ENCODE results near the gene RASSF1. TPM values are rescaled to one million over a fixed set of nuclear protein-coding genes. Genes with fewer than 3 reads are reported as not detected.
A peak's percentile ranks its signal among the peaks of the same experiment; 100 is the strongest.

Gene RASSF1
- total RNA-seq (2012; rRNA removed) (17.4 and 18.3 TPM in 2 replicates), polyA plus RNA-seq (2012; rRNA removed) (53.4 and 55.6 TPM in 2 replicates), Bru-seq, nascent RNA (percentile 70 among the genes with signal in this experiment), BruChase-seq, experiment 1, labeled RNA remaining after a 6-hour chase (percentile 72 among the genes with signal in this experiment), BruChase-seq, experiment 2, labeled RNA remaining after a 2-hour chase (percentile 68 among the genes with signal in this experiment)
- polyA plus RNA-seq (2012; cell fraction: cytosol; rRNA removed) = 48.6 and 60.5 TPM in 2 replicates
- polyA plus RNA-seq (2012; cell fraction: nucleus; rRNA removed; ENCODE audit: low replicate concordance) = 77.2 and 105 TPM in 2 replicates
- long read RNA-seq, transcript RASSF1-201 (5 exons, 1,757 nt) = major isoform, 48 of 60 reads
- long read RNA-seq, partial matches to known transcripts = 4 of 60 reads
- long read RNA-seq, other reads (novel, unspliced or antisense) = 4 of 60 reads

DNA sequence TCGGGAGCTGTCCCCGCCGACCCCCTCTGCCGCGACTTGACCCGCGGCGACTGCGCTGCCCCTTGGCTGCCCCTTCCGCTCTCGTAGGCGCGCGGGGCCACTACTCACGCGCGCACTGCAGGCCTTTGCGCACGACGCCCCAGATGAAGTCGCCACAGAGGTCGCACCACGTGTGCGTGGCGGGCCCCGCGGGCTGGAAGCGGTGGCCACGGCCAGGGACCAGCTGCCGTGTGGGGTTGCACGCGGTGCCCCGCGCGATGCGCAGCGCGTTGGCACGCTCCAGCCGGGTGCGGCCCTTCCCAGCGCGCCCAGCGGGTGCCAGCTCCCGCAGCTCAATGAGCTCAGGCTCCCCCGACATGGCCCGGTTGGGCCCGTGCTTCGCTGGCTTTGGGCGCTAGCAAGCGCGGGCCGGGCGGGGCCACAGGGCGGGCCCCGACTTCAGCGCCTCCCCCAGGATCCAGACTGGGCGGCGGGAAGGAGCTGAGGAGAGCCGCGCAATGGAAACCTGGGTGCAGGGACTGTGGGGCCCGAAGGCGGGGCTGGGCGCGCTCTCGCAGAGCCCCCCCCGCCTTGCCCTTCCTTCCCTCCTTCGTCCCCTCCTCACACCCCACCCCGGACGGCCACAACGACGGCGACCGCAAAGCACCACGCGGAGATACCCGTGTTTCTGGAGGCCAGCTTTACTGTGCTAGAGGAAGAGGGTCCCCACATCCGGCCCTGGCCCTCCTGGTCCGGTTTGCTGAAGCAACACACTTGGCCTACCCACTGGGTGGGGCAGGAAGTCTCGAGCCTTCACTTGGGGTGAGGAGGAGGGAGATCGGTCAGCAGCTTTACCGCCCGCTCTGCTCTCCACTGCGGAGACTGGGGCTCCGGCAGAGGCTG, at the start of gene RASSF1:
RASSF1 (minus strand) TSS at position 389 of the 882 bp plus-strand sequence; CDS start at position 358, 31 bp downstream.
- peak within 1 kb of the TSS; percentile 43 for H3K4me3 ChIP-seq (ENCODE audit: insufficient read depth, low read depth, low read length)
- ATAC-seq (ENCODE audit: low read depth) = peak; percentile 16
- in situ Hi-C loops (cut with MboI; ENCODE audit: low sequenced_read_pairs) = loop anchor here (25.0 kb wide), 3 partner anchors 1047 to 1822 kb away; partner anchors contain the start of genes ABHD14B, GPR62, MANF and PCBP4
- H3K4me1 ChIP-seq (ENCODE audit: control insufficient read depth, insufficient read depth, low read length) = peaks cover 21% of the 10 kb centered on the region
- TF ChIP-seq USF2 (IDR thresholded peaks at IDR 0.05; ENCODE audit: low read depth, low read length) (peak; percentile 30; the same call in 1 of the 2 replicates), CHD1 (IDR thresholded peaks at IDR 0.05; ENCODE audit: low read depth, low read length) (no peak)
- DNase-seq = no peak
- H3K4me2 ChIP-seq (ENCODE audit: low read depth, low read length) = peak within 1 kb of the TSS; percentile 79
- ChIA-PET POLR2A (ENCODE audit: unreplicated experiment) (interaction anchor here (0.6 kb wide), 1 partner anchor 10 kb away, joined by 4 read pairs; the partner anchor contains the start of genes CYB561D2 and NPRL2), CTCF (interaction anchor here (0.6 kb wide), 1 partner anchor 1738 kb away, joined by 3 read pairs; no protein-coding TSS in a partner anchor)
- peaks cover 14% of the 10 kb centered on the region for H3K9me1 ChIP-seq (ENCODE audit: insufficient read depth, low read length)
- H2AFZ ChIP-seq (replicated peaks; ENCODE audit: low read length, poor library complexity) = peak within 1 kb of the TSS; percentile 94
- H4K8ac ChIP-seq (ENCODE audit: low read depth in 2 of 2, low read length in 2 of 2) = peak within 1 kb of the TSS; percentile 59 to 97
- H2BK15ac ChIP-seq (ENCODE audit: low read depth, low read length) = peak within 1 kb of the TSS; percentile 58; the same call in 2 of the 3 replicates
- dilution Hi-C loops (cut with HindIII; ENCODE audit: low sequenced_read_pairs, unreplicated experiment) = no loop called here
- no peaks in the 10 kb centered on the region for H3K27me3 ChIP-seq (ENCODE audit: control insufficient read depth, insufficient read depth, low read length)
- WGBS, 2 experiments (ENCODE audit: extremely low coverage in 2 of 2, insufficient read length in 1 of 2) = 7% methylated on average over 32 of the region's 85 CpGs; no CpG with 5 or more reads in 1 of the 2 experiments
- H3K4ac ChIP-seq (ENCODE audit: low read depth, low read length) = peak within 1 kb of the TSS; percentile 81
- H2AK5ac ChIP-seq (ENCODE audit: low read depth, low read length) = peak within 1 kb of the TSS; percentile 54
- H3K18ac ChIP-seq (ENCODE audit: low read depth, low read length) = peak within 1 kb of the TSS; percentile 81
- H2BK5ac ChIP-seq (ENCODE audit: low read depth, low read length, poor library complexity, severe bottlenecking) = peak within 1 kb of the TSS; percentile 82
- intact Hi-C loops (cut with micrococcal nuclease) = no loop called here
- H3K79me1 ChIP-seq (ENCODE audit: low read depth in 1 of 2, low read length in 2 of 2) = peaks cover 15 to 37% of the 10 kb centered on the region in 2 experiments; a peak in 3 of 4 replicates
- H3K14ac ChIP-seq (replicated peaks; ENCODE audit: low read depth, low read length) = peak within 1 kb of the TSS; percentile 65
- H4K91ac ChIP-seq (ENCODE audit: insufficient read depth, low read depth, low read length) = peak within 1 kb of the TSS; percentile 73
- H4K20me1 ChIP-seq (ENCODE audit: insufficient read depth, low read length) = peaks cover 11% of the 10 kb centered on the region
- H2BK120ac ChIP-seq (ENCODE audit: low read depth, low read length) = peak within 1 kb of the TSS; percentile 58
- H2BK20ac ChIP-seq (ENCODE audit: low read depth, low read length) = peak within 1 kb of the TSS; percentile 21; the same call in 1 of the 2 replicates
- H3K27ac ChIP-seq (ENCODE audit: insufficient read depth, low read length) = peak within 1 kb of the TSS; percentile 44
- H3K9ac ChIP-seq (ENCODE audit: low read depth, low read length) = peak within 1 kb of the TSS; percentile 69; the same call in 1 of the 2 replicates
- peak within 1 kb of the TSS; percentile 23 for H2AK9ac ChIP-seq (replicated peaks; ENCODE audit: low read depth, low read length, poor library complexity)
- H4K5ac ChIP-seq (ENCODE audit: low read depth, low read length) = peak within 1 kb of the TSS; percentile 81
- no peaks in the 10 kb centered on the region for H3K9me3 ChIP-seq (ENCODE audit: control insufficient read depth, insufficient read depth, low read length)
- no peaks in the 10 kb centered on the region; the same call in 1 of the 2 replicates for H3K36me3 ChIP-seq (ENCODE audit: control insufficient read depth, insufficient read depth, low read length)
- no TSS peak for BruUV-seq (replicated peaks)
- peak within 1 kb of the TSS; percentile 4; the same call in 1 of the 2 replicates for H3K56ac ChIP-seq (ENCODE audit: extremely low read depth, insufficient read depth, low read length)
- peak within 1 kb of the TSS; percentile 62 for H3K23ac ChIP-seq (ENCODE audit: low read depth, low read length)

All from IMR-90 (cell line).